Fibroblast of skin of left quadriceps (primary cell): Measurements from ENCODE around the gene CC2D2B.
A peak's percentile ranks its signal among the peaks of the same experiment; 100 is the strongest.
"Not testable (repeated sequence)": the region's sequence is repeated elsewhere in the genome, so short reads cannot be mapped to it uniquely, and the experiment has no call there.

Source experiments
- DNase-seq, 2 experiments: peaks; one replicate each; pipeline ENCODE4 v3.0.0-alpha.2; 2013; ENCODE audit warnings: low read depth in 2 of 2

The CC2D2B gene

DNA sequence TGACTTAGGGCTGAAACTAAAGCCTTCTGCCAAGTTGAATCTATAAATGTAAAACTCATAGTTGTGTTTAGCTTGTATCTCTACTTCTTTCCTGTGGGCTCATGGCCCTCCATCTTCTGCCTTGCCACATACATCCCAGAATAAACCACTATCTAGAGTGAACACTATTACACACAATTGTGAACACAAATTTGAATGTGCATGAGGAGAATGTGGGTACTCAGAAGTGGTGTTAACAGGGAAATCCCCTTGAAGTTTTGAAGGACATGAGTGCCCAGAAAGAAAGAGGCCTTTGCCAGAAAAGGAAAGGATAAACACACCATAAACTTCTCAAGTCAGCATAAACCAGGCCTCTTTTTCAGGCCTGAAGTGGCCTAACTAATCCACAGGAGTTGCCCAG is 115.4 kb downstream of the CC2D2B start:
- DNase-seq, result no peak

- no peak for DNase-seq
Measured at GRCh38 chr10:96025566-96025965, 117.8 kb downstream of the CC2D2B start.

GRCh38 chr10:96034625-96035024 is 126.8 kb downstream of the CC2D2B start:
- DNase-seq, result no peak

GRCh38 chr10:96038476-96039387 is 131.0 kb downstream of the CC2D2B start:
- DNase-seq, result no peak

DNA sequence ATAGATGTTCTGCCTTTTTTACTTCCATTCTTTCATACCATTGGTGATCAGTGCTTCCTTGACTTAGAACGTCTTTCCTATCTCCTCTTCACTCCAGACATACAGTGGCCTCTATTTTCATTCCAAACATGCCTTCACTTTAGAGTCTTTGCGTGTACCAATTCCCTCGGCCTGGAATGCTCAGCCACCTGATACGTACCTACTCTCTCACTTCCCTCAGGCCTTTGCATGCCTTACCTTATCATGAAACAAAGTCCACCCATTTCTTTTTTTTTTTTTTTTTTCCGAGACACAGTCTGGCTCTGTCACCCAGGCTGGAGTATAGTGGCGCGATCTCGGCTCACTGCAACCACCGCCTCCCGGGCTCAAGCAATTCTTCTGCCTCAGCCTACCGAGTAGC is 133.4 kb downstream of the CC2D2B start:
- DNase-seq, result no peak

GRCh38 chr10:96043033-96043892 is 135.5 kb downstream of the CC2D2B start, which contains the start of gene CCNJ:
Gene CCNJ (plus strand): TSS chr10:96043583. CDS start chr10:96044394, 811 bp downstream.
- peak; percentile 75 to 79 for DNase-seq

DNA sequence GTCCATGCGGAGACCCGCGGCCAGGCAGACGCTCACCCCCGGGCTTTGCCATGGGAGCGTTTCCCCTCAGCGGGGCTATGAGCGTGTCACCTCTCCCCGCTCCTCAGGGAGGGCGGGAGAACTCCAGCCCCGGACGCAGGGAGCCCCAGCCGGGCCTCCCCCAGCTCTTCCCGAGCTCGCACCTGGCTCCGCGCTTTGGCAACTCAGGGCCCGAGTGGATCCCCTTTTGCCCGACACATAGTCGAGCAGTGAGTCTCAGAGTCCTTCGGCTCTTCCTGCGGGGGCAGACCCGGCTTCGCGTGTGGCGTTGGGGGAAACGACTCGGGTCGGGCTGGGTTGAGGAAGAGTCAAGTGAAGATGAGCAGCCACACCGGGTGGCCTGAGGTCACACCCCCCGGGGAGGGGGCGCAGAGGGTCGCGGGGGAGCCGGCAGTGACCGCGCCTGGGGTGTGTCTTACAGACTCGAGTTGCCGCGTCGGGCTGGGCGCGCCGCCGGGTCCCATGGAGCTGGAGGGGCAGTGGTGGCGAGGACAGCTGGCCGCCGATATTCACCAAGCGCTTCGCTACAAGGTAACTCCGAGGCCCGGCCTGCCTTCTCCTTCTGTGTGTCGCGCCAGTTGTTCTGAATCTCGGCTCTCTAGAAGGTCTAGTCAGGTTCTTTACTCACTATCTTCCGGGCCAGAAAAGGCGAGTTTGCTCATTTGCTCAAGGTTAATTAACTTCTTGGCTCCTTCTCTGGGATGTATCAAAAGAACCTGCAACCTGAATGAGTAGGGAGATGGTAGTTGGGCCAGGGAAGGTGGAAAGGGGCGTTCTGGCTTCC is 136.3 kb downstream of the CC2D2B start:
- peak in 1 of 2 experiments; percentile 3 for DNase-seq

- DNase-seq, result peak in 1 of 2 experiments; percentile 11
Measured at GRCh38 chr10:96044736-96045135, 137.0 kb downstream of the CC2D2B start.

GRCh38 chr10:96046546-96046945 is 138.8 kb downstream of the CC2D2B start:
- DNase-seq, result no peak

GRCh38 chr10:96047004-96047649 is 139.4 kb downstream of the CC2D2B start:
- DNase-seq, result no peak

DNA sequence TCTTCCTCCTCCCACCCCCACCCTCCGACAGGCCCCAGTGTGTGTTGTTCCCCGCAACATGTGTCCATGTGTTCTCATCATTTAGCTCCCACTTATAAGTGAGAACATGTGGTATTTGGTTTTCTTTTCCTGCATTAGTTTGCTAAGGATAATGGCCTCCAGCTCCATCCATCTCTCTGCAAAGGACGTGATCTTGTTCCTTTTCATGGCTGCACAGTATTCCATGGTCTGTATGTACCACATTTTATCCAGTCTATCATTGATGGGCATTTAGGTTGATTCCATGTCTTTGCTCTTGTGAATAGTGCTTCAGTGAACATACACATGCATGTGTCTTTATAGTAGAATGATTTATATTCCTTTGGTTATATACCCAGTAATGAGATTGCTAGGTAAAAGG is 140.2 kb downstream of the CC2D2B start:
- DNase-seq, result not testable (repeated sequence)

GRCh38 chr10:96049340-96049739 is 141.6 kb downstream of the CC2D2B start:
- no peak for DNase-seq

DNA sequence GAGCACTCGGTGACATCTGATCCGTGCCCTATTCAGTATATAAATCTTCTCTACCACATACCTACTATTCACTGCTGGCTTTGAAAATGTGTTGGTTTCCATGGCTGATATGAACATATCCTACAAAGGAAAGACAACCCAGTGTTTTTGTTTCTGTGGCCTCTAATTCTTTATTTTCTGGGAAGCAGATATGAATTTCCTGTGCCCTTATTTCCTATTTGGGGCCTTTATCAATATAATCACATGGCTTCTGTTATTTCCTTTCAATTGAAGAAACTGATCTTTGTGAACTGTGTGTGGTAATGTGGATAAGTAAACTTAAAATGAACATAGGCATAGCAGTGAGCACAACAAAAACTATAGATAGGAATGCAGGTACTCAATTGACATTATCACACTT is 146.2 kb downstream of the CC2D2B start:
- DNase-seq, result no peak

- no peak for DNase-seq
Measured at GRCh38 chr10:96056787-96057186, 149.0 kb downstream of the CC2D2B start.

- no peak for DNase-seq
Measured at GRCh38 chr10:96061232-96061631, 153.5 kb downstream of the CC2D2B start.

- no peak for DNase-seq
Measured at GRCh38 chr10:96072674-96073073, 164.9 kb downstream of the CC2D2B start.

- DNase-seq, result peak; percentile 50 to 55
Measured at GRCh38 chr10:96073722-96074121, 165.9 kb downstream of the CC2D2B start.

DNA sequence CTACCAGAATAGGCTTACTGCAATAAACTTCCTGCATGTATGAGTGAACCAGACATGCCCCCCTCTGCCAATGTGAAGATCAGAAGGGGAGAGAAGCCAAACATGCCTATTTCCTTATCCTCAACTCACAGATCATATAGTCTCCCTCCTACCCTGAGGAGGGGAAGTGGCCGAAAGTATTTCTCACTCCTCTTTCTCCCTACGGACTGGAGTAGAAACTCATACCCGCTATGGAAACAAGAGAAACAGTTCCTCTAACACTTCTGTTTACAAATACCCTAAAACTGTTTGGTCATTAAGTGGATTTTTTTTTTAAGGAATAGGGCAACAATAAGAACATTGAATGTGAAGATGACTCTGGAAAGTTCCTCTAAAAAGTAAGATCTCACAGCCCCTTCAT is 167.0 kb downstream of the CC2D2B start:
- no peak for DNase-seq

DNA sequence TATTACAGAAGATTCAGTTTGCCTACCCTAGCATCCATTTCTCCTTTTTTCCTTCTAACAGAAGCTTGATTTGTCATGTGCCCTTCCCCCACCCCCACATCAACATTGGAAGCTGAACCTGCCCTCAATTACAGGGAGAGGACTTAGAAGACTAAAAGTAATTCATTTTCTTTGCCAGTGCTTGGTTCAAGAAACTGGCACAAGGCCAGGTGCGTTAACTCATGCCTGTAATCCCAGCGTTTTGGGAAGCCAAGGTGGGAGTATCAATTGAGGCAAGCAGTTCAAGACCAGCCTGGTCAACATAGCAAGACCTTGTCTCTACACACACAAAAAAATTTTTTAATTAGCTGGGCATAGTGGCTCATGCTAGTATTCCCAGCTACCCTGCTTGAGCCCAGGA is 168.2 kb downstream of the CC2D2B start:
- no peak for DNase-seq

DNA sequence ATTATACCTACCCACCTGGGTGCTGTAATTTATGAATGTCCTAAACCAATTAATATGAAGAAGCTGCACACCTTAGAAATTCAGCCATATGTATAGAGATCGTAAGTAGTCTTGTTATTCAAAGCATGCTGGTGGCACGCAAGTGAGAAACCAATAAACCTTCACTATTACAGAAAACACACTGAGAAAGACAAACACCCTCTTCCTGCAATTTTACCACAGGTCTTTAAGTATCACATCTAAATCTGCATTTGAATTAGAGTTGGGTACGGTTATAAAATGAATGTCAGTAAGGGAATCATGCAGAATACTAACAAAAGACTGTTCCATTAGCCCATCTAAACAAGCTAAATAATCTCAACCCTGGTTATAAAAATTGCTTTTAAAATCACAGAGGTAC is 169.4 kb downstream of the CC2D2B start:
- no peak for DNase-seq

DNA sequence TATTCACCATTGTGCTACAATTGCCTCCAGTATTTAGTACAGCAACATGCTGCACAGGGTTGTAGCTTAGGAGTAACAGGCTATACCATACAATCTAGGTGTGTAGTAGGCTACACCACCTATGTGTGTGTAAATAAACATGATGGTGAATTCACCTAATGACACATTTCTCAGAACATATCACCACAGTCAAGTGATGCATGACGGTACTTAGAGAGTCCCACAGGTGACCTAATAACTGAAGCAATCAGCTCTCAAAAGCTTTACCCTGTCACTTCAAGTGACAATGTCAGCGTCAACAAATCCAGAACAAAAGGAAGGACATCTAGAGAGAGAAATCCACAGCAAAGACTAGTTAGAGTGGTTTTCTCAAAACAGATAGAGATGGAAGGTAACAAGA is 174.4 kb downstream of the CC2D2B start:
- DNase-seq, result no peak
